ENCODE measurements around the gene UMODL1. TPM values are rescaled to one million over a fixed set of nuclear protein-coding genes. Genes with fewer than 3 reads are reported as not detected.
"Not testable (repeated sequence)": the region's sequence is repeated elsewhere in the genome, so short reads cannot be mapped to it uniquely, and the experiment has no call there.

The UMODL1 gene
- total RNA-seq, 1 donor from 2014 or later = 0.08 TPM

- ATAC-seq = peak; percentile 92
These were observed 100.3 kb downstream of the UMODL1 start for GRCh38 chr21:42171091-42172053.

GRCh38 chr21:42172596-42173483, 101.7 kb downstream of the UMODL1 start:
- ATAC-seq = no peak

- ATAC-seq = no peak
These were observed 103.1 kb downstream of the UMODL1 start for GRCh38 chr21:42174173-42174572.

GRCh38 chr21:42175110-42175710, 104.1 kb downstream of the UMODL1 start:
- ATAC-seq = no peak

GRCh38 chr21:42176859-42177258, 105.7 kb downstream of the UMODL1 start:
- no peak for ATAC-seq

DNA sequence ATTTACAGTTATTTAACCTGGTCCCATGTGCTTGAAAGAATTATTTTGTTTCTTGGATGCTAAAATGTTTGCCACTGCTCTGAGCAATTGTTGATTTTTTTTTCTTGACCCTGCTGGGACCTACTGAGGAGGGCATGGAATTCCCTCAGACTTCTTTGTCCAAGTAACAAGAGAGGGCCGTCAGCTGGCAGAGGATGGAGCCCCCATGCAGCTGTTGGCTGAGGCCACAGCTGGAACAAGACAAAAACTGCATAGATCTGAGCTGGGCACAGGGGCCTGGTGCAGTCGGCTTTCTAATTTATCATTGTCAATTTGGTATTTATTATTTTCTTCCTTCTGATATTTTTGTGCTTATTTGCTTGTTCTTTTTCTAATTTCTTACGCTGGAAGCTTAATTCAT, 108.2 kb downstream of the UMODL1 start:
- ATAC-seq = no peak

- not testable (repeated sequence) for ATAC-seq
These were observed 108.9 kb downstream of the UMODL1 start for GRCh38 chr21:42180001-42180400.

DNA sequence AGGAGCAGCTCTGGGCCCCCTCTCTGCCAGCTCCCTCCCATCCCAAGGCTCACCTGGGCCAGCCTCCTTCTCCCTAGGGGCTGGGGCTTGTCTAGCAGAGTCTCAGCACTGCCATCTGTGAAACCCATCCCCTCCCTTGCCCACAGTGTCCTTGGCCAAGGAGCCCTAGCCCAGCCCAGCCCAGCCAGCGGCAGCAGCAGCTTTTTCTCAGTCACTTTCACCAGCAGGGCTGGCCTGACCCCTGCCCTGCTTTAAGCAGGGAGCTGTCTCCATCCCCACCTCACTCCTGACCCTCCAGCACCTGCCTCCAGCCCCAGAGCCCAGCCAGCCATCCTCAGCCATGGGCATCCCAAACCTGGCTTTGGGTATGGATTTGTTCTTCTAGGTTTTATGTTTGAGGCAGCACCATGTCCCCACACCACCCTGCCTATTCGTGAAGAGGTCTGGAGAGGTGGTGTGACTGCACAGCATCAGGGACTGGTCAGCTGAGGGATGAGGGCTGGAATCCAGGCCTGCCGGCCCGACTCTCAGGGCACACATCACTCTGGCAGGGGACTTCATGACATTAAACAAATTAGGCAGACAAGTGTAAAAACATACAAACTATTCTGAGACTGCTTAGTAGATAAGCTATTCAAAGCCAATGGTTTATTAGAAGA, 111.7 kb downstream of the UMODL1 start:
- no peak for ATAC-seq

GRCh38 chr21:42183374-42184266, 112.5 kb downstream of the UMODL1 start:
- peak; percentile 36 for ATAC-seq

DNA sequence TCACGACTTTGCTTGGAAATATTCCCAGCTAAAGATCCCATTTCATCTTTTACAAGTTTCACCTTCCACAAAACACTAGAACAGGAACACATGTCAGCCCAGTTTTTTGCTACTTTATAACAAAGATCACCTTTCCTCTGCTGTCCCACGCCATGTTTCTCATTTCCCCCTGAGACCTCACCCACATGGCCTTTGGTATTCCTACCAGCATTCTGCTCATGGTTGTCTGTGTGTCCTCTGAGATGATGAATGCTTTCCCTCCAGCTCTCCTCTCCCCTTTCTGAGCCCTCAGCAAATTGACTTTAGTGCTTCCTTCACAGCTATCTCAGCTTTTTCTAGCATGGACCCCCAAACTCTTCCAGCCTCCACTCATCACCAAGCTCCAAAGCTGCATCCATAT, 115.5 kb downstream of the UMODL1 start:
- ATAC-seq = no peak

GRCh38 chr21:42187976-42188653, 117.0 kb downstream of the UMODL1 start:
- peak; percentile 46 for ATAC-seq

GRCh38 chr21:42188663-42189062, 117.5 kb downstream of the UMODL1 start:
- ATAC-seq = no peak

DNA sequence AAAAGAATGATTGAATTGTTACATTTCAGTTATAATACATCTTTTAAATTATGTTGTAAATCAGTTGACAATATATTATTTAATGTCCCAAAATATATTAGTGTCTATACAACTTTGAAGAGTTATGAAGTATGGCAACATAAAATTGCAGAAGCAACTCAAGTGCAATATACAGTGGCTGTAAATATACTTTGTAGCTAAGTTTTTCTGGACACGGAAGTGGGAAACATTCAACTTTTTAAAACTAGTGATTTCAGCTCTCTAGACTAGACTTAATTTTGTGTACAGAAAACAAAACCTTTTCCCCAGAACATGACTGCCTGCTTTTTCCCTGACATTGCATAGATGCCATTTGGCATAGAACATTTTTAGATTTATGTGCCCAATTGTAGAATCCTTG, 118.3 kb downstream of the UMODL1 start:
- no peak for ATAC-seq

DNA sequence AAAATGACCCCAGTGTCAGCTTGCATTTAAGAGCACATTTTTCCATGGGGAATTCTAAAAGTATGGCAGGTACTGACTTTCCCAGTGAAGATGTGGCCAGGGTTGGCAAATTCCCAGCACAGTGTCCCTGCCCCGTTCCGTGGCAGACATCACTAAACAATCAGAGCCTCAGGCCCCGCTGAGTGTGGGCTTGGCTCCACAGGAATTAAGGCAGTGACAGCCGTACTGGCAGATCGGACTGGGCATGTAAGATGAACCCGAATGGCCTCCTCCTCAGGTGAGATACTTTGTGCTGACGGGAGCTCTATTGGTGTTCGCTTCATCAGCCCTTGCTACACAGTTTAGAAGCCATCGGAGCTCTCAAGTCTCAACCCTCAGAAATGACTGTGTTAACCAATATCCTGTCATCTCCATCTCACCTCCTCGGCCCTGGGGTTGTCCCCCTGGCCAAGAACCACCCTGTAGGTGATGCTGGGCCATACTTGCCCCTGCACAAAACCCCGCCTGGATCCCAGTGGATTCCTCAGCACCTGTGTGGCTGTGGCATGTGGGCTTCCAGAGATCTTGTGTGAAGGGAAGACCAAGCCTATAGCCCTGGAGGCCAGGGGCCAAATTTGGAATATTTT, 118.9 kb downstream of the UMODL1 start:
- ATAC-seq = no peak

DNA sequence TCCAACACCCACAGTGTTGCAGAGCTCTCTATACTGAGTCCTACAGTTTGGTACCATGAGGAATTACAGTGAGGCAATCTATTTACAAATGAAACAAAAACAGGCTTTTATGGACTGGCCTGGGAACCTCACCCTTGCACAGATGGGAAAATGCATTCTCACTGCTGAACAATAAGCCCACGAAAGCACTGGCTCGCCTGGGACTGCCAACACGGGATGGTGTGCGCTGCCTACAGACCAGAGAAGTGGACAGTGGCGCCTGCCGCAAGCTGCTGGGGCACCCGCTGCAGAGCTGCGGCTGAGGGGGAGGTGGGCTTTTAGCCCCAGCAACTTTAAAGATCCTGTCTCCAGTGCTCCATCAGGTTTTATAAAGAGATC, 119.4 kb downstream of the UMODL1 start:
- ATAC-seq = no peak

DNA sequence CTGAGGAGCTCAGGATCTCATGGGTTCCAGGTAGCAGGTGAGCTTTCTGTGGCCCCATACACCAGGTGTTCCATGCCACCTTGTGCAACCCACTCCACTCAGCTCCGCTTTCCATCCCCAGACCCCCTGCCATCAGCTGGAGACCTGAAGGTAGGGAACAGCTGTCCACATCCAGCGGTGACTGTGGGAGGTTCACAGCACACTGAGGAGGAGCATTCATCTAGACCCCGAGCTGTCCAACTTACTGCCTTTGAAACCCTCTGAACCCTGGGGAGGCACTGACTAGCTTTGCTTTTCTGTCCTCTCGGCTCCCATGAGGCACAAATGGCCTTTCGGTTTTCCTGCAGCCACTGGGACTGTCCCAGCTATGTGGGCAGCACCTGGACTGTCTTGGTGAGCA, 119.9 kb downstream of the UMODL1 start:
- ATAC-seq = no peak

DNA sequence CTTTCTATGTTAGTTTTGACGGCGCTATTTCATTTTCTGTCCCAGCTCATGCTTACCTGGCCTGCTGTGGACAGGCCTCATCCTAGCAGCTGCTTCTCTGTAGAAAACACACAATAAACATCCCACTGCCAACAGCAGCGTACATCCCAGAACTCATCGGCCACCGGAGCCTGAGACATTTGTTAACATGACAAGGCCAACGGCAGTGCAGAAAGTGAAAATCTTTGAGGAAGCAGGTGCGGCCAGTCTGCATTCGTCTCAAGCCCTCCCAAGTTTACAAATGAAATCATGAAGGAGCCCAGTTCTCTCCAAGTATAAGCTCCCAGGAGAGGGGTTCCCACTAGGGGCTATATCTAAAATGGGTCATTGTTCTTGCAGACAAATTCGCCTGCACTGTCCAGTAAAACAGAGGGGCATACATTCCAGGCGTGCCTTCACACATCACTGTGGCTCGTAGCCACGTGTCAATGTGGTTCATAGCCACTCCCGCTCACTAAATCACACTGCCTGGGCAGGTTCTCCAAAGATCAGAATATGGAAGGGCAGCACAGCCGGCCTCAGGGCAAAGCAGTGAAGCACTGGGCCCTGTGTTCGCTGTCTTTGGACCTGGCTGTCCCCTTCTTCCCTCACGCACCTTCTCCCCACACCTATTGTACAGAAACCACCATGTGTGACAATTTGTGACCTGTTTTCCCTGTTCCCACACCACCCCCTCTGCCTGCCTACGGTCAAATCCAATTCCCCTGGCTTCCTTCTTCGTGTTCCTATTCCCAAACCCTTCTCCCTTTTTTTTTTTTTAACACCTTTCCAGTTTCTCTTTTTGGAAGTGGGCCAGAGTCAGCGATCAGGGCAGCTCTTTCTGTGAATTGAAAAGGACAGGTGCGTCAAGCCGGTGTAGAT, 120.8 kb downstream of the UMODL1 start:
- peak; percentile 52 for ATAC-seq

Data from esophagus mucosa (tissue), 1 donor.